ENCODE measurements around the gene PLCB2.

- TF ChIP-seq POLR2AphosphoS5 (IDR thresholded peaks at IDR 0.05; ENCODE audit: low read depth) (no peak), CREB1 (CRISPR knock-in tag; IDR thresholded peaks at IDR 0.05; ENCODE audit: low read depth) (no peak), ZNF331 (CRISPR knock-in tag; IDR thresholded peaks at IDR 0.05; ENCODE audit: low read depth) (no peak), EZH2 (IDR thresholded peaks at IDR 0.05; ENCODE audit: low read depth, unreplicated experiment) (no peak), ZNF462 (CRISPR knock-in tag; IDR thresholded peaks at IDR 0.05) (no peak), EZH2phosphoT487 (IDR thresholded peaks at IDR 0.05; ENCODE audit: unreplicated experiment) (no peak), ZNF114 (CRISPR knock-in tag; IDR thresholded peaks at IDR 0.05) (no peak), STAT1 (IDR thresholded peaks at IDR 0.05; ENCODE audit: unreplicated experiment) (no peak)
- TF ChIP-seq, protein P1, sequence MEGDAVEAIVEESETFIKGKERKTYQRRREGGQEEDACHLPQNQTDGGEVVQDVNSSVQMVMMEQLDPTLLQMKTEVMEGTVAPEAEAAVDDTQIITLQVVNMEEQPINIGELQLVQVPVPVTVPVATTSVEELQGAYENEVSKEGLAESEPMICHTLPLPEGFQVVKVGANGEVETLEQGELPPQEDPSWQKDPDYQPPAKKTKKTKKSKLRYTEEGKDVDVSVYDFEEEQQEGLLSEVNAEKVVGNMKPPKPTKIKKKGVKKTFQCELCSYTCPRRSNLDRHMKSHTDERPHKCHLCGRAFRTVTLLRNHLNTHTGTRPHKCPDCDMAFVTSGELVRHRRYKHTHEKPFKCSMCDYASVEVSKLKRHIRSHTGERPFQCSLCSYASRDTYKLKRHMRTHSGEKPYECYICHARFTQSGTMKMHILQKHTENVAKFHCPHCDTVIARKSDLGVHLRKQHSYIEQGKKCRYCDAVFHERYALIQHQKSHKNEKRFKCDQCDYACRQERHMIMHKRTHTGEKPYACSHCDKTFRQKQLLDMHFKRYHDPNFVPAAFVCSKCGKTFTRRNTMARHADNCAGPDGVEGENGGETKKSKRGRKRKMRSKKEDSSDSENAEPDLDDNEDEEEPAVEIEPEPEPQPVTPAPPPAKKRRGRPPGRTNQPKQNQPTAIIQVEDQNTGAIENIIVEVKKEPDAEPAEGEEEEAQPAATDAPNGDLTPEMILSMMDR (conservative IDR thresholded peaks at IDR 0.05; ENCODE audit: low read depth in 2 of 2): peak; percentile 80 to 98
- TF ChIP-seq, protein P2, sequence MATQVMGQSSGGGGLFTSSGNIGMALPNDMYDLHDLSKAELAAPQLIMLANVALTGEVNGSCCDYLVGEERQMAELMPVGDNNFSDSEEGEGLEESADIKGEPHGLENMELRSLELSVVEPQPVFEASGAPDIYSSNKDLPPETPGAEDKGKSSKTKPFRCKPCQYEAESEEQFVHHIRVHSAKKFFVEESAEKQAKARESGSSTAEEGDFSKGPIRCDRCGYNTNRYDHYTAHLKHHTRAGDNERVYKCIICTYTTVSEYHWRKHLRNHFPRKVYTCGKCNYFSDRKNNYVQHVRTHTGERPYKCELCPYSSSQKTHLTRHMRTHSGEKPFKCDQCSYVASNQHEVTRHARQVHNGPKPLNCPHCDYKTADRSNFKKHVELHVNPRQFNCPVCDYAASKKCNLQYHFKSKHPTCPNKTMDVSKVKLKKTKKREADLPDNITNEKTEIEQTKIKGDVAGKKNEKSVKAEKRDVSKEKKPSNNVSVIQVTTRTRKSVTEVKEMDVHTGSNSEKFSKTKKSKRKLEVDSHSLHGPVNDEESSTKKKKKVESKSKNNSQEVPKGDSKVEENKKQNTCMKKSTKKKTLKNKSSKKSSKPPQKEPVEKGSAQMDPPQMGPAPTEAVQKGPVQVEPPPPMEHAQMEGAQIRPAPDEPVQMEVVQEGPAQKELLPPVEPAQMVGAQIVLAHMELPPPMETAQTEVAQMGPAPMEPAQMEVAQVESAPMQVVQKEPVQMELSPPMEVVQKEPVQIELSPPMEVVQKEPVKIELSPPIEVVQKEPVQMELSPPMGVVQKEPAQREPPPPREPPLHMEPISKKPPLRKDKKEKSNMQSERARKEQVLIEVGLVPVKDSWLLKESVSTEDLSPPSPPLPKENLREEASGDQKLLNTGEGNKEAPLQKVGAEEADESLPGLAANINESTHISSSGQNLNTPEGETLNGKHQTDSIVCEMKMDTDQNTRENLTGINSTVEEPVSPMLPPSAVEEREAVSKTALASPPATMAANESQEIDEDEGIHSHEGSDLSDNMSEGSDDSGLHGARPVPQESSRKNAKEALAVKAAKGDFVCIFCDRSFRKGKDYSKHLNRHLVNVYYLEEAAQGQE (IDR thresholded peaks at IDR 0.05; ENCODE audit: unreplicated experiment): no peak
Observed at GRCh38 chr15:40320931-40321371, 13.2 kb upstream of the PLCB2 start.

Data from GM23338 (cell line).